ENCODE measurements around the gene NLRC5.
"Not testable (repeated sequence)": the region's sequence is repeated elsewhere in the genome, so short reads cannot be mapped to it uniquely, and the experiment has no call there.

The NLRC5 gene

DNA sequence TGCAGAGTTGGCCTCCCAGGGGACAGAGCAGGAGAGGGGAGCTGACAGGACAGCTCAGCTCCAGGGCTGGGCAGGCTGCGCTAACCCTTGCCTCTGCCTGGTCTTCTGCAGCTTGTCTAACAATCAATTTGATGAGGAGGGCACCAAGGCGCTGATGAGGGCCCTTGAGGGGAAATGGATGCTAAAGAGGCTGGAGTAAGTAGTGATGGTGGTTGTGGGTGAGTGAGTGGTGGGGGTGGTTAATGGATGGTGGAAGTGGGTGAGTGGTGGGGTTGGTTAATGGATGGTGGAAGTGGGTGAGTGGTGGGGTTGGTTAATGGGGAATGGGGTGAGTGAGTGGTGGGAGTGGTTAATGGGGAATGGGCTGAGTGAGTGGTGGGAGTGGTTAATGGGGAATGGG is 81.1 kb downstream of the NLRC5 start:
- H3K4me2 ChIP-seq (ENCODE audit: low read length) = no peak overlapping the region
- H3K79me2 ChIP-seq (ENCODE audit: control insufficient read depth, low read length) = no peaks in the 10 kb centered on the region
- H3K27ac ChIP-seq (ENCODE audit: low read depth, low read length) = no peak overlapping the region
- no peaks in the 10 kb centered on the region for H3K4me1 ChIP-seq (ENCODE audit: control insufficient read depth, low read length)
- H4K20me1 ChIP-seq (ENCODE audit: control insufficient read depth, insufficient read depth, low read depth, low read length) = no peaks in the 10 kb centered on the region
- TF ChIP-seq CTCF (IDR thresholded peaks at IDR 0.05; ENCODE audit: low read depth, low read length, poor library complexity, severe bottlenecking) = no peak
- TF ChIP-seq EZH2phosphoT487 (IDR thresholded peaks at IDR 0.05; ENCODE audit: borderline replicate concordance, low read length) = no peak
- no peaks in the 10 kb centered on the region for H3K9me2 ChIP-seq (replicated peaks; ENCODE audit: control insufficient read depth, low read length)
- no peak overlapping the region for H3K4me3 ChIP-seq (ENCODE audit: low read length)
- H3K36me3 ChIP-seq (ENCODE audit: control insufficient read depth, low read length) = no peaks in the 10 kb centered on the region
- H3K27me3 ChIP-seq (ENCODE audit: control insufficient read depth, low read length) = no peaks in the 10 kb centered on the region
- H3K9me3 ChIP-seq (ENCODE audit: control insufficient read depth, insufficient read depth, low read length) = no peaks in the 10 kb centered on the region
- no peaks in the 10 kb centered on the region for H3F3A ChIP-seq (ENCODE audit: control insufficient read depth, insufficient read depth)

- not testable (repeated sequence) for H3K4me2 ChIP-seq (ENCODE audit: low read length); H3K36me3 ChIP-seq (ENCODE audit: control insufficient read depth, low read length)
These were observed 81.8 kb downstream of the NLRC5 start for GRCh38 chr16:57071081-57071732.

DNA sequence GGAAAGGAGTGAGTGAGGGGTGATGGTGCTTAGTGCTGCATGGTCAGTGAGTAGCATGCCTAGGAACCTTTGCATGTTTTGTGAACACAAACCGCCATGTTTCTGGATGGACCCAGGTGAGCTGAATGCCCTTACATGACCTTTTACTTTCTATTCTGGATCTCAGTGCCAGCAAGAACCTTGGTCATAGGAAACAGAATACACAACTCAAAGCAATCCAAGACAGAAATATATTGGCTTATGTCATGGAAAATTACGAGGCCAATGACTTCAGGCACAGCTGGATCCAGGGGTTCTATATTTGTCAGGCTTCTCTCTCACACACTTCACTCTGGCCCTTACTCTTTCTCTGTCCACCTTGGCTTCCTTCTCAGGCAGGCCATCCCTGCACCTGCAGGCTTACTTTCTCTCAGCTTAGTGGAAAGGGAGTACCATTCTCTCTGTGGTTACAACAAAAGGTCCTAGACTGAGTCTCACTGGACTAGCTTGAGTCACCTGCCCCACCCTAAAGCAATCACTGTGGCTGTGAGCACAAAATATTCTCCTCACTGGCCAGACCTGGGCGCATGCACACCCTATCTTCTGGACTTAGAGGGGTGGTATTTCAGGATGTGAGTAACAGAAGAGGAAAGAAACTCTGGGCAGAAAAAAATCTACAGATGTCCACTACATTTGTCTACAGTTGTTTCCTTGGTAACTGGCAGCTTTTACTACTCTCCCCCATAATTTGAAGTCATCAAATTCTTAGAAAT is 82.7 kb downstream of the NLRC5 start:
- Histone ChIP-seq H3K27ac (ENCODE audit: low read depth, low read length) (no peak overlapping the region), H4K20me1 (ENCODE audit: control insufficient read depth, insufficient read depth, low read depth, low read length) (no peaks in the 10 kb centered on the region), H3K36me3 (ENCODE audit: control insufficient read depth, low read length) (no peaks in the 10 kb centered on the region), H3K4me2 (ENCODE audit: low read length) (no peak overlapping the region), H3K9me3 (ENCODE audit: control insufficient read depth, insufficient read depth, low read length) (no peaks in the 10 kb centered on the region), H3K4me3 (ENCODE audit: low read length) (no peak overlapping the region), H3K27me3 (ENCODE audit: control insufficient read depth, low read length) (no peaks in the 10 kb centered on the region), H3K9me2 (replicated peaks; ENCODE audit: control insufficient read depth, low read length) (no peaks in the 10 kb centered on the region), H3K4me1 (ENCODE audit: control insufficient read depth, low read length) (no peaks in the 10 kb centered on the region), H3F3A (ENCODE audit: control insufficient read depth, insufficient read depth) (no peaks in the 10 kb centered on the region), H3K79me2 (ENCODE audit: control insufficient read depth, low read length) (no peaks in the 10 kb centered on the region)
- TF ChIP-seq EZH2phosphoT487 (IDR thresholded peaks at IDR 0.05; ENCODE audit: borderline replicate concordance, low read length) (no peak), CTCF (IDR thresholded peaks at IDR 0.05; ENCODE audit: low read depth, low read length, poor library complexity, severe bottlenecking) (no peak)

More at GRCh38 chr16:57071081-57071732, 81.8 kb downstream of the NLRC5 start:
- H3K27ac ChIP-seq (ENCODE audit: low read depth, low read length); H3K9me2 ChIP-seq (replicated peaks; ENCODE audit: control insufficient read depth, low read length); H3K4me3 ChIP-seq (ENCODE audit: low read length); H3K9me3 ChIP-seq (ENCODE audit: control insufficient read depth, insufficient read depth, low read length); H3K79me2 ChIP-seq (ENCODE audit: control insufficient read depth, low read length); H3K27me3 ChIP-seq (ENCODE audit: control insufficient read depth, low read length); H4K20me1 ChIP-seq (ENCODE audit: control insufficient read depth, insufficient read depth, low read depth, low read length); H3K4me1 ChIP-seq (ENCODE audit: control insufficient read depth, low read length); H3F3A ChIP-seq (ENCODE audit: control insufficient read depth, insufficient read depth): not testable (repeated sequence)

- Histone ChIP-seq H3K36me3 (ENCODE audit: control insufficient read depth, low read length) (no peaks in the 10 kb centered on the region), H3K9me2 (replicated peaks; ENCODE audit: control insufficient read depth, low read length) (no peaks in the 10 kb centered on the region), H3K4me3 (ENCODE audit: low read length) (no peak overlapping the region), H3K27ac (ENCODE audit: low read depth, low read length) (no peak overlapping the region), H3K4me2 (ENCODE audit: low read length) (no peak overlapping the region), H4K20me1 (ENCODE audit: control insufficient read depth, insufficient read depth, low read depth, low read length) (no peaks in the 10 kb centered on the region), H3K27me3 (ENCODE audit: control insufficient read depth, low read length) (no peaks in the 10 kb centered on the region), H3K4me1 (ENCODE audit: control insufficient read depth, low read length) (no peaks in the 10 kb centered on the region), H3K9me3 (ENCODE audit: control insufficient read depth, insufficient read depth, low read length) (no peaks in the 10 kb centered on the region), H3K79me2 (ENCODE audit: control insufficient read depth, low read length) (no peaks in the 10 kb centered on the region), H3F3A (ENCODE audit: control insufficient read depth, insufficient read depth) (no peaks in the 10 kb centered on the region)
- TF ChIP-seq CTCF (IDR thresholded peaks at IDR 0.05; ENCODE audit: low read depth, low read length, poor library complexity, severe bottlenecking) (no peak), EZH2phosphoT487 (IDR thresholded peaks at IDR 0.05; ENCODE audit: borderline replicate concordance, low read length) (no peak)
These were observed 83.4 kb downstream of the NLRC5 start for GRCh38 chr16:57072616-57073275.

All from DOHH2 (cell line).